DOHH2 (cell line): ENCODE results near the gene EPS15.

Source experiments
- H3F3A ChIP-seq: fragments of 200-600 bp; sonication (generic), shearing (Covaris generic); 2 replicates; pipeline ENCODE4 v1.6.0; 2016; ENCODE audit warnings: antibody characterized with exemption, mild to moderate bottlenecking; ENCODE audit not compliant: control insufficient read depth, insufficient read depth
- H3K27ac ChIP-seq: fragments of 200-600 bp; sonication (generic); 2 replicates; pipeline ENCODE4 v1.5.1; 2014; ENCODE audit warnings: low read depth, mild to moderate bottlenecking, low read length, moderate library complexity
- H3K27me3 ChIP-seq: fragments of 200-600 bp; sonication (generic); 2 replicates; pipeline ENCODE4 v1.6.1; 2014; ENCODE audit warnings: mild to moderate bottlenecking, low read length, mixed read lengths; ENCODE audit not compliant: control insufficient read depth
- H3K36me3 ChIP-seq: fragments of 200-600 bp; sonication (generic); 2 replicates; pipeline ENCODE4 v1.6.1; 2014; ENCODE audit warnings: mild to moderate bottlenecking, low read length, moderate library complexity, mixed read lengths; ENCODE audit not compliant: control insufficient read depth
- H3K4me1 ChIP-seq: fragments of 200-600 bp; sonication (generic); 2 replicates; pipeline ENCODE4 v1.6.1; 2014; ENCODE audit warnings: mild to moderate bottlenecking, low read length, mixed read lengths; ENCODE audit not compliant: control insufficient read depth
- H3K4me2 ChIP-seq: fragments of 200-600 bp; sonication (generic); 2 replicates; pipeline ENCODE4 v1.6.0; 2014; ENCODE audit warnings: mild to moderate bottlenecking, low read length, moderate library complexity
- H3K4me3 ChIP-seq: fragments of 200-600 bp; sonication (generic); 2 replicates; pipeline ENCODE4 v1.5.1; 2014; ENCODE audit warnings: mild to moderate bottlenecking, low read length, mixed read lengths
- H3K79me2 ChIP-seq: fragments of 200-600 bp; sonication (generic); 2 replicates; pipeline ENCODE4 v1.6.1; 2014; ENCODE audit warnings: mild to moderate bottlenecking, low read length, mixed read lengths; ENCODE audit not compliant: control insufficient read depth
- H3K9me2 ChIP-seq: fragments of 200-600 bp; sonication (generic); replicated peaks from 2 replicates; pipeline ENCODE4 v1.6.1; 2014; ENCODE audit warnings: mild to moderate bottlenecking, low read length, mixed read lengths; ENCODE audit not compliant: control insufficient read depth
- H3K9me3 ChIP-seq: fragments of 200-600 bp; sonication (generic); 2 replicates; pipeline ENCODE4 v1.6.1; 2014; ENCODE audit warnings: antibody characterized with exemption, low read length, mixed read lengths; ENCODE audit not compliant: control insufficient read depth, insufficient read depth
- H4K20me1 ChIP-seq: fragments of 200-600 bp; sonication (generic); 2 replicates; pipeline ENCODE4 v1.6.0; 2014; ENCODE audit warnings: low read depth, mild to moderate bottlenecking, antibody characterized with exemption, low read length, moderate library complexity; ENCODE audit not compliant: control insufficient read depth, insufficient read depth
- CTCF ChIP-seq: fragments of 200-600 bp; sonication (generic); IDR thresholded peaks from one replicate; pipeline ENCODE4 v1.5.1; 2014; ENCODE audit warnings: antibody characterized with exemption, mild to moderate bottlenecking, low read depth, low read length; ENCODE audit not compliant: poor library complexity, severe bottlenecking
- EZH2phosphoT487 ChIP-seq: fragments of 200-600 bp; sonication (generic); IDR thresholded peaks from 2 replicates; pipeline ENCODE4 v1.6.1; 2017; ENCODE audit warnings: borderline replicate concordance, mild to moderate bottlenecking, antibody characterized with exemption, low read length, moderate library complexity, mixed read lengths

EPS15 gene

GRCh38 chr1:51444534-51445192 is 74.4 kb downstream of the EPS15 start:
- Histone ChIP-seq H3K4me3 (no peak overlapping the region), H3K27me3 (no peaks in the 10 kb centered on the region), H3K79me2 (no peaks in the 10 kb centered on the region), H4K20me1 (no peaks in the 10 kb centered on the region), H3K4me2 (no peak overlapping the region), H3K9me2 (no peaks in the 10 kb centered on the region), H3K27ac (no peak overlapping the region), H3K36me3 (peaks cover 81% of the 10 kb centered on the region), H3K4me1 (peaks cover 34% of the 10 kb centered on the region), H3K9me3 (no peaks in the 10 kb centered on the region), H3F3A (0 out of 2 replicates have a peak, but pooled peaks cover 2% of the 10 kb centered on the region)
- no peak for TF ChIP-seq EZH2phosphoT487
- TF ChIP-seq CTCF: no peak

- TF ChIP-seq CTCF (no peak), EZH2phosphoT487 (no peak)
- H3K27me3 ChIP-seq: no peaks in the 10 kb centered on the region
- H3K4me2 ChIP-seq: no peak overlapping the region
- no peaks in the 10 kb centered on the region for H3K79me2 ChIP-seq
- H4K20me1 ChIP-seq: no peaks in the 10 kb centered on the region
- H3K4me3 ChIP-seq: no peak overlapping the region
- H3K27ac ChIP-seq: no peak overlapping the region
- peaks cover 31% of the 10 kb centered on the region for H3K4me1 ChIP-seq
- no peaks in the 10 kb centered on the region for H3K9me2 ChIP-seq
- H3K36me3 ChIP-seq: peaks cover 81% of the 10 kb centered on the region
- 0 out of 2 replicates have a peak, but pooled peaks cover 2% of the 10 kb centered on the region for H3F3A ChIP-seq
- H3K9me3 ChIP-seq: no peaks in the 10 kb centered on the region
Observed at GRCh38 chr1:51444096-51444495, 75.0 kb downstream of the EPS15 start.

DNA sequence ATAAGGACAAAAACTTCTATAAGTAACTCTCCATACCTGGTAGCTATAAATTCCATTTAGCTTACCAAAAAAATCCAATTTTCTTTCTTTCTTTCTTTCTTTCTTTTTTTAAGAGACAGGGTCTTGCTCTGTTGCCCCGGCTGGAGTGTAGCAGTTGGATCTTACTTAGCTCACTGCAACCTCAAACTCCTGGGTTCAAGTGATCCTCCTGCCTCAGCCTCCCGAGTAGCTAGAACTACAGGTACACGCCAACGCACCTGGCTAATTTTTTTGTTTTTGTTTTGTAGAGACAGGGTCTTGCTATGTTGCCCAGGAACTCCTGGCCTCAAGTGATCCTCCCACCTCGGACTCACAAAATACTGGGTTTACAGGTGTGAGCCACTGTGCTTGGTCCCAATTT is 75.5 kb downstream of the EPS15 start:
- Histone ChIP-seq H3K27ac (no peak overlapping the region), H3K36me3 (peaks cover 86% of the 10 kb centered on the region), H3K79me2 (no peaks in the 10 kb centered on the region), H3K9me3 (no peaks in the 10 kb centered on the region), H3K4me1 (peaks cover 27% of the 10 kb centered on the region), H3K4me3 (no peak overlapping the region), H3F3A (0 out of 2 replicates have a peak, but pooled peaks cover 2% of the 10 kb centered on the region), H3K4me2 (no peak overlapping the region), H3K27me3 (no peaks in the 10 kb centered on the region), H4K20me1 (no peaks in the 10 kb centered on the region), H3K9me2 (no peaks in the 10 kb centered on the region)
- TF ChIP-seq EZH2phosphoT487 (no peak), CTCF (no peak)
